ENCODE measurements around the gene INTS14. TPM values are rescaled to one million over a fixed set of nuclear protein-coding genes. Genes with fewer than 3 reads are reported as not detected.

Gene INTS14
- total RNA-seq, 1 experiment from 2014 or later, result 28.3 TPM

- TF ChIP-seq ZNF512 (CRISPR knock-in tag; IDR thresholded peaks at IDR 0.05; ENCODE audit: borderline replicate concordance) (no peak), USF2 (CRISPR knock-in tag; IDR thresholded peaks at IDR 0.05) (no peak), ZNF281 (CRISPR knock-in tag; IDR thresholded peaks at IDR 0.05) (0 out of 2 replicates have a peak, but pooled peaks have one; percentile 27), IRF1 (CRISPR knock-in tag; IDR thresholded peaks at IDR 0.05) (peak; percentile 94), PRDM15 (CRISPR knock-in tag; IDR thresholded peaks at IDR 0.05) (peak; percentile 52), STAT6 (CRISPR knock-in tag; conservative IDR thresholded peaks at IDR 0.05; ENCODE audit: low read depth) (no peak)
These were observed 80.4 kb downstream of the INTS14 start, which contains the start of gene HACD3 (continued) for GRCh38 chr15:65530318-65531111.

- peak overlapping the region; percentile 61; the same call in 1 of the 2 replicates for H3K27ac Mint-ChIP-seq
- no peaks in the 10 kb centered on the region for H3K27me3 Mint-ChIP-seq (ENCODE audit: low read depth)
- POLR2A ChIA-PET, result interaction anchor here (0.6 kb wide), 1 partner anchor 9 kb away, joined by 6 read pairs; no protein-coding TSS in a partner anchor
- TF ChIP-seq IRF2 (CRISPR knock-in tag; IDR thresholded peaks at IDR 0.05; ENCODE audit: borderline replicate concordance, low read depth), result no peak
- TF ChIP-seq ATF2 (CRISPR knock-in tag; IDR thresholded peaks at IDR 0.05; ENCODE audit: borderline replicate concordance, low read depth), result no peak
- no peak for TF ChIP-seq TEAD1 (CRISPR knock-in tag; IDR thresholded peaks at IDR 0.05)
- no peak for TF ChIP-seq CDX4 (CRISPR knock-in tag; IDR thresholded peaks at IDR 0.05; ENCODE audit: borderline replicate concordance)
- TF ChIP-seq FOXK1 (CRISPR knock-in tag; IDR thresholded peaks at IDR 0.05), result no peak
- no peak for TF ChIP-seq GRHL2 (CRISPR knock-in tag; IDR thresholded peaks at IDR 0.05; ENCODE audit: insufficient replicate concordance, severe bottlenecking)
- no peak for TF ChIP-seq USF1 (CRISPR knock-in tag; IDR thresholded peaks at IDR 0.05)
- no peak for TF ChIP-seq MYBL2 (CRISPR knock-in tag; IDR thresholded peaks at IDR 0.05)
- H3K4me1 Mint-ChIP-seq, result peaks cover 39% of the 10 kb centered on the region
- peaks cover 3% of the 10 kb centered on the region; the same call in 1 of the 2 replicates for H3K36me3 Mint-ChIP-seq
- CTCF ChIA-PET, result interaction anchor here (1.1 to 1.8 kb wide), 2 partner anchors 82 to 145 kb away, joined by 3 to 8 read pairs; partner anchors contain the start of gene INTS14
- DNase-seq (ENCODE audit: low spot score), result no peak
- peak overlapping the region; percentile 66 for H3K4me3 Mint-ChIP-seq
- H3K9me3 Mint-ChIP-seq, result no peaks in the 10 kb centered on the region
- peak; percentile 2 for ATAC-seq
These were observed 81.1 kb downstream of the INTS14 start for GRCh38 chr15:65529762-65530317.
